Smooth muscle cell (in vitro differentiated cells): ENCODE data around the gene IFNB1. TPM values are rescaled to one million over a fixed set of nuclear protein-coding genes. Genes with fewer than 3 reads are reported as not detected.

Experiments
- DNase-seq: peaks from one replicate; lab custom pipeline; 2025; ENCODE audit not compliant: unreplicated experiment; lab: John Stamatoyannopoulos, UW
- H2AFZ ChIP-seq: fragments of 200-600 bp; sonication (generic); 2 replicates; pipeline ENCODE4 v1.6.0; 2016; ENCODE audit warnings: antibody characterized with exemption, low read depth, mild to moderate bottlenecking
- H3F3A ChIP-seq: fragments of 200-600 bp; sonication (generic); 2 replicates; pipeline ENCODE4 v1.6.0; 2017; ENCODE audit warnings: antibody characterized with exemption, low read depth
- H3K27ac ChIP-seq: fragments of 200-600 bp; sonication (generic); 2 replicates; pipeline ENCODE4 v1.5.1; 2016; ENCODE audit warnings: low read depth, mild to moderate bottlenecking
- H3K27me3 ChIP-seq: fragments of 200-600 bp; sonication (generic); 2 replicates; pipeline ENCODE4 v1.6.1; 2016; ENCODE audit warnings: low read depth, mild to moderate bottlenecking
- H3K36me3 ChIP-seq: fragments of 200-600 bp; sonication (generic); 2 replicates; pipeline ENCODE4 v1.5.1; 2016; ENCODE audit warnings: low read depth
- H3K4me1 ChIP-seq: fragments of 200-600 bp; sonication (generic); 2 replicates; pipeline ENCODE4 v1.5.1; 2016; ENCODE audit warnings: low read depth
- H3K4me2 ChIP-seq: fragments of 200-600 bp; sonication (generic); 2 replicates; pipeline ENCODE4 v1.6.0; 2016; ENCODE audit warnings: mild to moderate bottlenecking
- H3K4me3 ChIP-seq: fragments of 200-600 bp; sonication (generic); 2 replicates; pipeline ENCODE4 v1.5.1; 2016; ENCODE audit warnings: mild to moderate bottlenecking
- H3K79me2 ChIP-seq: fragments of 200-600 bp; sonication (generic); 2 replicates; pipeline ENCODE4 v1.6.0; 2016; ENCODE audit warnings: low read depth, mild to moderate bottlenecking
- H3K9ac ChIP-seq: fragments of 200-600 bp; sonication (generic); 2 replicates; pipeline ENCODE4 v1.6.0; 2016; ENCODE audit warnings: low read depth
- H3K9me3 ChIP-seq: fragments of 200-600 bp; sonication (generic); replicated peaks from 2 replicates; pipeline ENCODE4 v1.5.1; 2016; ENCODE audit warnings: low read depth
- H4K20me1 ChIP-seq: fragments of 200-600 bp; sonication (generic); 2 replicates; pipeline ENCODE4 v1.6.0; 2016; ENCODE audit warnings: low read depth
- WGBS: methylation state at CpG from one replicate; pipeline ENCODE4 v1.1.7; 2016; ENCODE audit warnings: low lambda C conversion rate; 5-methylcytosine and 5-hydroxymethylcytosine counted together
- polyA plus RNA-seq: library from polyadenylated mRNA; unstranded; fragments of >200 nt; fragmentation: Nextera tagmentation; extraction: Ambion mirVana; gene quantifications from 2 replicates; pipeline ENCODE4 v1.2.1, GENCODE V29; 2016
- total RNA-seq: library from RNA; depleted of rRNA; stranded (reverse); fragments of >200 nt; gene quantifications from 2 replicates; pipeline ENCODE4 v1.2.3, GENCODE V29; 2014
- TF ChIP-seq, protein P1 (sequence below): fragments of 200-600 bp; sonication (generic); IDR thresholded peaks from 2 replicates; pipeline ENCODE4 v1.5.1; 2017; ENCODE audit warnings: borderline replicate concordance, mild to moderate bottlenecking, antibody characterized with exemption; ENCODE audit not compliant: insufficient read depth, poor library complexity, severe bottlenecking

IFNB1 gene
- total and polyA plus RNA-seq, 2 experiments from 2014 or later: not detected

DNA sequence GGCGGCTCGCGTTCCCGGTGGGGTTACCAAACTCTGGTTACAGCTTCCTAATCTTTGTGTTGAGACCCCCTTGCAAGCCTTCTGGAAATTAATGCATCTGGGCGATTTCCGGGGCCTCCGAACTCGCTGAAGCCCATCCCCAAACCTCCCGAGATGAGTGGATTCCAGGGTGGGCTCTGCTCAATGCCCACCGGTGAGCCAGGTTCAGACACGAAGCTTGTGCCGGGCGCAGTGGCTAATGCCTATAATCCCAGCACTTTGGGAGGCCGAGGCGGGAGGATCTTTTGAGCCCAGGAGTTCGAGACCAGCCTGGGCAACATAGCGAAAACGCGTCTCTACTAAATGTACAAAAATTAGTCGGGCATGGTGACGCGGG, 45.9 kb downstream of the IFNB1 start:
- H3K9ac ChIP-seq: no peak overlapping the region
- no peaks in the 10 kb centered on the region for H3K9me3 ChIP-seq
- H3K4me3 ChIP-seq: peak overlapping the region; percentile 67
- no peak overlapping the region for H3K27ac ChIP-seq
- no peaks in the 10 kb centered on the region for H3K27me3 ChIP-seq
- WGBS: 76% methylated on average over 22 of the region's 22 CpGs
- DNase-seq: no peak
- H3K36me3 ChIP-seq: no peaks in the 10 kb centered on the region
- TF ChIP-seq, protein P1, sequence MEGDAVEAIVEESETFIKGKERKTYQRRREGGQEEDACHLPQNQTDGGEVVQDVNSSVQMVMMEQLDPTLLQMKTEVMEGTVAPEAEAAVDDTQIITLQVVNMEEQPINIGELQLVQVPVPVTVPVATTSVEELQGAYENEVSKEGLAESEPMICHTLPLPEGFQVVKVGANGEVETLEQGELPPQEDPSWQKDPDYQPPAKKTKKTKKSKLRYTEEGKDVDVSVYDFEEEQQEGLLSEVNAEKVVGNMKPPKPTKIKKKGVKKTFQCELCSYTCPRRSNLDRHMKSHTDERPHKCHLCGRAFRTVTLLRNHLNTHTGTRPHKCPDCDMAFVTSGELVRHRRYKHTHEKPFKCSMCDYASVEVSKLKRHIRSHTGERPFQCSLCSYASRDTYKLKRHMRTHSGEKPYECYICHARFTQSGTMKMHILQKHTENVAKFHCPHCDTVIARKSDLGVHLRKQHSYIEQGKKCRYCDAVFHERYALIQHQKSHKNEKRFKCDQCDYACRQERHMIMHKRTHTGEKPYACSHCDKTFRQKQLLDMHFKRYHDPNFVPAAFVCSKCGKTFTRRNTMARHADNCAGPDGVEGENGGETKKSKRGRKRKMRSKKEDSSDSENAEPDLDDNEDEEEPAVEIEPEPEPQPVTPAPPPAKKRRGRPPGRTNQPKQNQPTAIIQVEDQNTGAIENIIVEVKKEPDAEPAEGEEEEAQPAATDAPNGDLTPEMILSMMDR: no peak
- H3F3A ChIP-seq: peaks cover 9% of the 10 kb centered on the region
- peak overlapping the region; percentile 67 for H2AFZ ChIP-seq
- no peaks in the 10 kb centered on the region for H3K4me1 ChIP-seq
- H3K79me2 ChIP-seq: no peaks in the 10 kb centered on the region
- peak overlapping the region; percentile 92 for H3K4me2 ChIP-seq
- no peaks in the 10 kb centered on the region for H4K20me1 ChIP-seq

DNA sequence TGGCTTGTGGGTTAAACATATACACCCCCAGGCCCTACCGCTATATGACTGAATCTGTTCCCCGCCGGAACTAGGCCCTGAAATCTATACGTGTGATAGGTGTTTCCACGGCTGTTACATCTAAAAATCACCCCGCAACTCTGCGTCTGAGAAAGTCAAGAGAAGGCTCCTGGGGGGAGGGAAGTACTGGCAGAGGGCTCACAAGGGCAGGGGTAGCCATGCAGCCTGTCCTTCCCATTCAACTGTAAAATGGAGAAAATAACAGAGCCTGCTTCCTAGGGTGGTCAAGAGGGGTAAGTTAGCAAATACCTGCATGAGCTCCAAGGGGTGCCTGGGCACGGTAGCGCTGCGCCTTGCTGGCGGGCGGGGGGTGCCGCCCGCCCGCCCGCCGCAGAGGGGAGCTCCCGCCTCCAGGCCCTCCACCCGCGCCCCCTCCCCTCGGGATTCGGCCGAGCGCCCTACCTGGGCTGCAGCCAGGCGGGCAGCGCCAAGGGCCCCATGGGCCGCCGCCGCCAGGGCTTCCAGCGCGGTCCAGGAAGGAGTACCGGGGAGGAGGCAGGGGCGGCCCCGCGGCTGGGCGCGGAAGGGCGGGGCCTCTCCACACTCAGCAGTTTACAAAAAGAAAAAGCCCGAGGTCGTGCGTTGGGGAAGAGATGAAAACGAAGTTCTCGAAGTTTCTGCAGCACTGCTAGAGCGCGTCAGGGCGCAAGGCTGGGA, 46.5 kb downstream of the IFNB1 start, which contains the start of gene HACD4:
HACD4 (minus strand) TSS at position 550 of the 717 bp plus-strand sequence; CDS start at position 500, 50 bp downstream.
- Histone ChIP-seq H3K27me3 (no peaks in the 10 kb centered on the region), H3K27ac (no peak within 1 kb of the TSS), H3K36me3 (no peaks in the 10 kb centered on the region), H3F3A (peaks cover 10% of the 10 kb centered on the region), H2AFZ (peak within 1 kb of the TSS; percentile 67), H3K4me1 (no peaks in the 10 kb centered on the region), H3K9me3 (no peaks in the 10 kb centered on the region), H3K4me2 (peak within 1 kb of the TSS; percentile 92), H4K20me1 (no peaks in the 10 kb centered on the region), H3K4me3 (peak within 1 kb of the TSS; percentile 67), H3K9ac (no peak within 1 kb of the TSS), H3K79me2 (no peaks in the 10 kb centered on the region)
- TF ChIP-seq, protein P1: no peak
- WGBS: 19% methylated on average over 19 of the region's 46 CpGs
- no peak for DNase-seq

DNA sequence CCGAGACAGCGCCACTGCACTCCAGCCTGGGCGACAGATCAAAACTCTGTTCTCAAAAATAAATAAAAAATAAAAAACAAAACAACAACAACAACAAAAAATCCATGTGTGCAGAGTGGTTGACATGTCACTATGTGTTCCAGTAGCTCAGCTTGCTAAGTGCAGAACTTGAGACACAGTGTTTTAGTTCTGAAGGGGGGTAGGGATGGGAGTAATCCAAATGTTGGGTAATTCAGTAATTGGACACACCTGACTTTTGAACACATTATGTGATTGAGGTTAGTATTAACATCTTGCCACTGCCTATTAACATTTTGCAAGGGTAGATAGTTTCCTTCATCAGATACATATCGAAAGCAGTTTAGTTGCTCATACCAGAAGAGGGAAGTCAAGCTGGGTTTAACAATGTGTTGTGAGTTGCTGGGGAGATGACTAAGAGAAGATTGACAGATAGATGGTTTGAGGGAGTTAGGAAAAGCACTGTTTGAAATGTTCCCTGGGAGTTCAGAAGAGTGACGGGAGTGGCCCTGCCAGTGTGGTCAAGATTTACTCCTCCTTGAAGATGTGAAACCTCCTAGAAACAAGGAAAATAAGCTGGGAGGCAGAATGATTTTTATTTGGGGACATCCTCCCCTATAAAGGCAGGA, 47.2 kb downstream of the IFNB1 start:
- no peaks in the 10 kb centered on the region for H3K27me3 ChIP-seq
- H3K9ac ChIP-seq: no peak overlapping the region
- WGBS: 78% methylated on average over 5 of the region's 5 CpGs
- no peaks in the 10 kb centered on the region for H3K79me2 ChIP-seq
- DNase-seq: no peak
- no peak overlapping the region for H3K27ac ChIP-seq
- H3K9me3 ChIP-seq: no peaks in the 10 kb centered on the region
- H2AFZ ChIP-seq: peak overlapping the region; percentile 67
- peak overlapping the region; percentile 67 for H3K4me3 ChIP-seq
- peak overlapping the region; percentile 92 for H3K4me2 ChIP-seq
- no peaks in the 10 kb centered on the region for H3K4me1 ChIP-seq
- TF ChIP-seq, protein P1: no peak
- H3K36me3 ChIP-seq: no peaks in the 10 kb centered on the region
- no peaks in the 10 kb centered on the region for H4K20me1 ChIP-seq
- peaks cover 10% of the 10 kb centered on the region for H3F3A ChIP-seq
